Measurements from ENCODE around the gene TNRC6C.

TNRC6C gene

DNA sequence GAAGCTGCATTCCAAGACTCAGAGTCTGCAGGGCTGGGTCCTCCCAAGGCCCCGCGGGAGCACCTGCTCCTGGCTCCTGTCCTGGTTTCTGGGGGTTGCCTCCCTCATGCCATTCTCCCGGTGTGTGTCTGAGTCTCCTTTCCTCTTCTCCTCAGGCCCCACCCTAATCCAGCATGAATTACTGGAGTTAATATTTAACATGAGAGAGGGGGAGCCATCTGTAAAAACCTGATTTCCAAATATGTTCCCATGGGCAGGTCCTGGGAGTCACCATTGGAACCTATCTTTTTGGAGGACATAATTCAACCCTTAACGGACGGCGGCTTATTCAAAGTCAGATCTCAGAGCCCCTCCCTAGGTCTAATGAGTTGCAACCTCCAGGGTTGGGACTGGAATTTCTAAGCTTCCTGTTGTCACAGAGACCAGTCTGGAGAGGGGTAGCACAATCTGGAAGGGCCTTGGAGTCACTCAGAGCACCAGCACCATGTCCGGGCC, 193.1 kb downstream of the TNRC6C start:
- H3K36me3 ChIP-seq (ENCODE audit: control insufficient read depth in 2 of 2, insufficient read depth in 1 of 2, low read length in 2 of 2), result no peaks in the 10 kb centered on the region
- H3K9me3 ChIP-seq (ENCODE audit: control insufficient read depth, insufficient read depth, low read depth, low read length), result no peaks in the 10 kb centered on the region
- CTCF ChIA-PET, result interaction anchor here (0.7 to 3.5 kb wide), 6 partner anchors 10 to 36 kb away, joined by 4 to 11 read pairs (median 5); no protein-coding TSS in a partner anchor
- TF ChIP-seq ZNF362 (tag by site-specific recombination; IDR thresholded peaks at IDR 0.05) (no peak), ZBTB10 (tag by site-specific recombination; IDR thresholded peaks at IDR 0.05) (no peak), ZNF335 (tag by site-specific recombination; conservative IDR thresholded peaks at IDR 0.05) (peak; percentile 59)
- TF ChIP-seq, protein P1, sequence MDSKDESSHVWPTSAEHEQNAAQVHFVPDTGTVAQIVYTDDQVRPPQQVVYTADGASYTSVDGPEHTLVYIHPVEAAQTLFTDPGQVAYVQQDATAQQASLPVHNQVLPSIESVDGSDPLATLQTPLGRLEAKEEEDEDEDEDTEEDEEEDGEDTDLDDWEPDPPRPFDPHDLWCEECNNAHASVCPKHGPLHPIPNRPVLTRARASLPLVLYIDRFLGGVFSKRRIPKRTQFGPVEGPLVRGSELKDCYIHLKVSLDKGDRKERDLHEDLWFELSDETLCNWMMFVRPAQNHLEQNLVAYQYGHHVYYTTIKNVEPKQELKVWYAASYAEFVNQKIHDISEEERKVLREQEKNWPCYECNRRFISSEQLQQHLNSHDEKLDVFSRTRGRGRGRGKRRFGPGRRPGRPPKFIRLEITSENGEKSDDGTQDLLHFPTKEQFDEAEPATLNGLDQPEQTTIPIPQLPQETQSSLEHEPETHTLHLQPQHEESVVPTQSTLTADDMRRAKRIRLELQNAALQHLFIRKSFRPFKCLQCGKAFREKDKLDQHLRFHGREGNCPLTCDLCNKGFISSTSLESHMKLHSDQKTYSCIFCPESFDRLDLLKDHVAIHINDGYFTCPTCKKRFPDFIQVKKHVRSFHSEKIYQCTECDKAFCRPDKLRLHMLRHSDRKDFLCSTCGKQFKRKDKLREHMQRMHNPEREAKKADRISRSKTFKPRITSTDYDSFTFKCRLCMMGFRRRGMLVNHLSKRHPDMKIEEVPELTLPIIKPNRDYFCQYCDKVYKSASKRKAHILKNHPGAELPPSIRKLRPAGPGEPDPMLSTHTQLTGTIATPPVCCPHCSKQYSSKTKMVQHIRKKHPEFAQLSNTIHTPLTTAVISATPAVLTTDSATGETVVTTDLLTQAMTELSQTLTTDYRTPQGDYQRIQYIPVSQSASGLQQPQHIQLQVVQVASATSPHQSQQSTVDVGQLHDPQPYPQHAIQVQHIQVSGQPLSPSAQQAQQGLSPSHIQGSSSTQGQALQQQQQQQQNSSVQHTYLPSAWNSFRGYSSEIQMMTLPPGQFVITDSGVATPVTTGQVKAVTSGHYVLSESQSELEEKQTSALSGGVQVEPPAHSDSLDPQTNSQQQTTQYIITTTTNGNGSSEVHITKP (tag by site-specific recombination; IDR thresholded peaks at IDR 0.05), result peak; percentile 32; the same call in 1 of the 2 replicates
- H3K4me1 ChIP-seq (ENCODE audit: control insufficient read depth, insufficient read depth, low read length), result no peaks in the 10 kb centered on the region
- no peak overlapping the region for H3K27ac ChIP-seq (ENCODE audit: extremely low read depth, low read depth, low read length)
- POLR2A ChIA-PET, result interaction anchor here (0.6 to 0.7 kb wide), 2 partner anchors 25 to 402 kb away, joined by 3 to 9 read pairs; no protein-coding TSS in a partner anchor
- H3K4me3 ChIP-seq (ENCODE audit: low read depth, low read length), result no peak overlapping the region

GRCh38 chr17:78154903-78155811, 196.7 kb downstream of the TNRC6C start:
- Histone ChIP-seq H3K36me3 (ENCODE audit: control insufficient read depth in 2 of 2, insufficient read depth in 1 of 2, low read length in 2 of 2) (no peaks in the 10 kb centered on the region), H3K9me3 (ENCODE audit: control insufficient read depth, insufficient read depth, low read depth, low read length) (no peaks in the 10 kb centered on the region), H3K4me3 (ENCODE audit: low read depth, low read length) (no peak overlapping the region), H3K4me1 (ENCODE audit: control insufficient read depth, insufficient read depth, low read length) (no peaks in the 10 kb centered on the region), H3K27ac (ENCODE audit: extremely low read depth, low read depth, low read length) (no peak overlapping the region)
- ChIA-PET CTCF (interaction anchor here (1.2 kb wide), 1 partner anchor 19 kb away, joined by 3 read pairs; no protein-coding TSS in a partner anchor), POLR2A (interaction anchor here (1.0 kb wide), 1 partner anchor 15 kb away, joined by 4 read pairs; no protein-coding TSS in a partner anchor)
- TF ChIP-seq ZNF157 (tag by site-specific recombination; IDR thresholded peaks at IDR 0.05), result no peak
- TF ChIP-seq ZNF558 (tag by site-specific recombination; IDR thresholded peaks at IDR 0.05), result no peak
- no peak for TF ChIP-seq ZNF184 (tag by site-specific recombination; IDR thresholded peaks at IDR 0.05)
- no peak for TF ChIP-seq ZEB2 (tag by site-specific recombination; IDR thresholded peaks at IDR 0.05)
- no peak for TF ChIP-seq ZNF394 (tag by site-specific recombination; IDR thresholded peaks at IDR 0.05; ENCODE audit: borderline replicate concordance)
- no peak for TF ChIP-seq ZNF138 (tag by site-specific recombination; IDR thresholded peaks at IDR 0.05; ENCODE audit: borderline replicate concordance)
- no peak for TF ChIP-seq ZNF214 (tag by site-specific recombination; IDR thresholded peaks at IDR 0.05; ENCODE audit: borderline replicate concordance)
- TF ChIP-seq ZNF292 (tag by site-specific recombination; IDR thresholded peaks at IDR 0.05; ENCODE audit: borderline replicate concordance, low read depth), result no peak
- no peak for TF ChIP-seq ZNF560 (tag by site-specific recombination; IDR thresholded peaks at IDR 0.05; ENCODE audit: borderline replicate concordance)
- TF ChIP-seq ZNF121 (tag by site-specific recombination; IDR thresholded peaks at IDR 0.05), result 0 out of 2 replicates have a peak, but pooled peaks have one; percentile 27
- no peak for TF ChIP-seq ZNF624 (tag by site-specific recombination; IDR thresholded peaks at IDR 0.05)
- no peak for TF ChIP-seq BCL11A (tag by site-specific recombination; IDR thresholded peaks at IDR 0.05; ENCODE audit: low read depth)
- TF ChIP-seq ZBTB17 (tag by site-specific recombination; IDR thresholded peaks at IDR 0.05), result peak; percentile 88
- TF ChIP-seq, protein P1 (tag by site-specific recombination; IDR thresholded peaks at IDR 0.05), result peak; percentile 97
- TF ChIP-seq WT1 (tag by site-specific recombination; IDR thresholded peaks at IDR 0.05), result no peak
- no peak for TF ChIP-seq ZNF133 (tag by site-specific recombination; IDR thresholded peaks at IDR 0.05)

Measured in HEK293 (cell line).